Cardiac fibroblast (primary cell): ENCODE data around the gene DBNDD1.

Experiments used
- DNase-seq, 2 donors: peaks; one replicate each; pipeline versions ENCODE4 v3.0.0 to v3.0.0-alpha.2; 2010; ENCODE audit warnings: low read depth in 2 of 2
- H3K4me3 ChIP-seq, 2 donors: replicated peaks in 1 of 2; 1 replicate in 1 of 2; 2 replicates in 1 of 2; pipeline ENCODE4 v1.5.1; 2011; ENCODE audit warnings: low read depth in 2 of 2, low read length in 2 of 2, mild to moderate bottlenecking in 2 of 2, moderate library complexity in 1 of 2
- CTCF ChIP-seq: IDR thresholded peaks from one replicate; pipeline ENCODE4 v1.5.1; 2011; ENCODE audit warnings: low read depth, mild to moderate bottlenecking, low read length, inconsistent platforms

DBNDD1 gene

GRCh38 chr16:90005956-90006663 lies 13.1 kb downstream of the DBNDD1 start:
- DNase-seq, result no peak
- TF ChIP-seq CTCF, result no peak
- no peak overlapping the region for H3K4me3 ChIP-seq

- H3K4me3 ChIP-seq, result no peak overlapping the region
- DNase-seq, result no peak
- no peak for TF ChIP-seq CTCF
Observed at GRCh38 chr16:90004577-90004976, 14.7 kb downstream of the DBNDD1 start.

GRCh38 chr16:90002759-90003158 lies 16.5 kb downstream of the DBNDD1 start:
- TF ChIP-seq CTCF, result no peak
- no peak for DNase-seq
- H3K4me3 ChIP-seq, result no peak overlapping the region

GRCh38 chr16:90001761-90002503 lies 17.3 kb downstream of the DBNDD1 start:
- TF ChIP-seq CTCF, result no peak
- no peak overlapping the region for H3K4me3 ChIP-seq
- DNase-seq, result no peak

GRCh38 chr16:90000733-90001427 lies 18.4 kb downstream of the DBNDD1 start:
- no peak overlapping the region for H3K4me3 ChIP-seq
- no peak for DNase-seq
- no peak for TF ChIP-seq CTCF

- DNase-seq, result no peak
- TF ChIP-seq CTCF, result no peak
- no peak overlapping the region for H3K4me3 ChIP-seq
Observed at GRCh38 chr16:89999831-90000574, 19.3 kb downstream of the DBNDD1 start.
